OCI-LY7 (cell line): ENCODE measurements around the gene XRCC6.

Source experiments
- EZH2phosphoT487 ChIP-seq: fragments of 200-600 bp; sonication (generic); IDR thresholded peaks from 2 replicates; pipeline ENCODE4 v1.6.1; 2018; ENCODE audit warnings: low read depth, borderline replicate concordance, mild to moderate bottlenecking, mixed run types, antibody characterized with exemption, low read length, moderate library complexity, mixed read lengths
- TF ChIP-seq, protein P1 (sequence below): fragments of 200-600 bp; sonication (generic); conservative IDR thresholded peaks from 2 replicates; pipeline ENCODE4 v1.5.1; 2014; ENCODE audit warnings: mild to moderate bottlenecking, antibody characterized with exemption, low read length, moderate library complexity, mixed read lengths

DNA sequence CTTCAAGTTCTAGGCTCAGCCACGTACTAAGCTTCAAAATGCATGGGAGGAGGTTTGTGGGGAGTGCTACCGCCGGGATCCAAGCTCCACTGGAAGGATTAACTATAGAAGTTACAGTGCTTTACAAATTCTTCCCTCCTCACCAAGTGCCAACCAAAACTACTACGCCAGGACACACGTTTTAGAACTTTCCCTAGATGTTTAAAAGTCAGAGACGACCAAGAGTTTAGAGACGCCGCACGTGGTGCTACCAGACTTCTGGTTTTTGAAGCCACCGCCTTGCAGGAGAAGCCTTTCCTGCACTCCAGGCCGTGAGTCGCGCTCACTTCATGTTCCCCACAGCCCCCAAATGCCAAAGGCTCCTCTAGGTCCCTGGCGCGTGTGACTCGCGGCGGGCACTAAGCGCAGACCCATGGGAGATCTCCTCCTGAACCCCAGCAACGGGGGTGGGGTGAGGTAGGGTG is 66.8 kb downstream of the XRCC6 start:
- TF ChIP-seq, protein P1, sequence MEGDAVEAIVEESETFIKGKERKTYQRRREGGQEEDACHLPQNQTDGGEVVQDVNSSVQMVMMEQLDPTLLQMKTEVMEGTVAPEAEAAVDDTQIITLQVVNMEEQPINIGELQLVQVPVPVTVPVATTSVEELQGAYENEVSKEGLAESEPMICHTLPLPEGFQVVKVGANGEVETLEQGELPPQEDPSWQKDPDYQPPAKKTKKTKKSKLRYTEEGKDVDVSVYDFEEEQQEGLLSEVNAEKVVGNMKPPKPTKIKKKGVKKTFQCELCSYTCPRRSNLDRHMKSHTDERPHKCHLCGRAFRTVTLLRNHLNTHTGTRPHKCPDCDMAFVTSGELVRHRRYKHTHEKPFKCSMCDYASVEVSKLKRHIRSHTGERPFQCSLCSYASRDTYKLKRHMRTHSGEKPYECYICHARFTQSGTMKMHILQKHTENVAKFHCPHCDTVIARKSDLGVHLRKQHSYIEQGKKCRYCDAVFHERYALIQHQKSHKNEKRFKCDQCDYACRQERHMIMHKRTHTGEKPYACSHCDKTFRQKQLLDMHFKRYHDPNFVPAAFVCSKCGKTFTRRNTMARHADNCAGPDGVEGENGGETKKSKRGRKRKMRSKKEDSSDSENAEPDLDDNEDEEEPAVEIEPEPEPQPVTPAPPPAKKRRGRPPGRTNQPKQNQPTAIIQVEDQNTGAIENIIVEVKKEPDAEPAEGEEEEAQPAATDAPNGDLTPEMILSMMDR, result no peak
- TF ChIP-seq EZH2phosphoT487, result no peak
